ENCODE measurements around the gene PICK1. TPM values are rescaled to one million over a fixed set of nuclear protein-coding genes. Genes with fewer than 3 reads are reported as not detected.

The PICK1 gene
- total RNA-seq, 1 donor from 2014 or later, result 7.9 TPM

DNA sequence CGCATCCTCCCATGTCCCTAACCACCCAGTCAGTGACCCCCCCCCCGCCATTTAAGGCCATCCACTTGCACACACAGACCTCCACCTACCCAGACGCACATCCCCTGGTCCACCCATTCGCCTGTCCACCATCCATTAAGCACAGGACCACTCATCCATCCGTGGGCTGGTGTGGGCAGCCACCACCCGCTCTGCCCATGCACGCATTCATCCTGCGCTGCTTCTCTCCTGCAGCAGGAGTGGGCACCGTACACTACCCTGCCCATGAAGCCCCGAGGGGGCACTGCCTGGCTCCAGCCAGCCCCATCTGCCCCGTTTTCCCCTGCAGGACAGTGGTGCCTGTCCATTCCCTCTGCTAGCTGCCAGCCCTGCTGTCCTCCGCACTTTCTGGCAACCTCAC, 30.7 kb downstream of the PICK1 start:
- DNase-seq (ENCODE audit: low read depth in 2 of 2), result no peak

DNA sequence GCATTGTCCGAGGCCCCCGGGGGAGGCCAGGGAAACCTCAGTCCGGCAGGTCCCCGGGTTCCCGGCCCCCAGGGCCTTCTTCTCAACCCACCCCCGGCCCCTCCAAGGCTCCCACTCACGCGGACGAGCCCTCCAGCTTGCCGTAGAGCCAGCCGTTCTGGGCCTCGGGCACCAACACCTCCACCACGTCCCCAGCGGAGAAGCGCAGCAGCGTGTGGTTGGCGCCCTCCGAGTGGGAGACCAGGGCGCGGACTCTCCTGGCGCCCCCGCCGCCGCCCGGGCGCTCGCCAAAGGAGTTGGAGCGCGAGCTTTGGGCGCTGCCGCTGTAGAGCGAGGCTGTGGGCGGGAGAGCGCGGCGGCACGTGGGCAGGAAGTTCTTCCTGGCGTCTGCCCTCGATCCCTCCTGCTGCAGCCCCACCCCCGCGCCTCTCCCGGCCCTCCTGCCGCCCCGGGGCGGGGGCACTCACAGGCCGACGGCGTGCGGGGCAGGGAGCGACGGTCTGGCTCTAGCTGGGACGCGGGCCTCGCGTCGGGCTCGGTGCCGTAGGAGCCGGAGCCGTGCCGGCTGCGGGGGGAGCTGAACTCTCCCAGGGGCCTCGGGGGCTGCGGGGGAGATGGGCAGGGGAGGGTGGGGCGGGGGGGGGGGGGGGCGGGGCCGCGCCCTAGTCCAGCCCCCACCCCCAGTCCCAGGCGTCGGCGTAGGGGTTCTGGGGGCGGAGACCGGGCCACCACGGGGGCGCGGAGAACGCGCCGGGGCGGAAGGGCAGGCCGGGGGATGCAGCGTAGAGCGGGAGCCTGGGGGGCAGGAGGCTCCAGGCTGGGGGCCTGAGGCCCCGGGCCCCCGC, 31.6 kb downstream of the PICK1 start:
- DNase-seq (ENCODE audit: low read depth in 2 of 2), result peak in 1 of 2 donors; percentile 22

DNA sequence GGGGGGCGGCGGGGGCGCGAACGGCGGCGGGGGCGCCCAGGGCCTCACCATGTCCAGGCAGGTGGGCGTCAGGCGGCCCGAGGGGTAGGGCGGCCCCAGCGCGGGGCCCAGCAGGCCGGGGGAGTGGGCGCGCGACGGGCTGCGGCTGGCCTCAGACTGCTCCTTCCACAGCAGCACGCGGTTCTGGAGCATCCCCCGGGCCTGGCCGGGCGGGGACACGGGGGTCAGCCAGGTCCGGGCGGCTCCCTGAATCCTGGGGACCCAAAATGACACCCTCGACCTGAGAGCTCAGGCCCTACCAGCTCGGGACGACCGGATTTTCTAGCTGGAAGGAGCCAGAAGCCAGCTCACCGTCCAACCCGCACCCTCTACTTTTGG, 32.3 kb downstream of the PICK1 start:
- DNase-seq (ENCODE audit: low read depth in 2 of 2), result no peak

DNA sequence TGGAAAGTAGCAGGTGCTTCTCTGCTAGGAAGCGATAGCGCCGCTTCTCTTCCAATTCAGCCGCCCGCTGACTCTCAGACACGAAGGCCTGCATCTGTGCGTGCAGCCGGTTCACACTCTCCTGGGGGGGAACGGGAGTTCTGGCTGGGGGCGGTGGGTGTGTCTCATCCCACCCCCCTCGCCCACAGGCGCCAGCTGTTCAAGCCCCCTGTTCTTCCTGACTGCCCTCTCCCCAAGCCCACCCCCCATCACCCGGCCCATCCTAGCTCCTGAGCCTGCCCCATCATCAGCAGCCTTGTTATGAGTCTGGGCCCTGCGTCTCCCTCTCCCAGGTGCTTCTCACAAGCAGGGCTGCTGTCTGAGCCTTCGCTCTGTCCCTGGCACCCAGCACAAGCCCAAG, 39.9 kb downstream of the PICK1 start:
- DNase-seq (ENCODE audit: low read depth in 2 of 2), result no peak

DNA sequence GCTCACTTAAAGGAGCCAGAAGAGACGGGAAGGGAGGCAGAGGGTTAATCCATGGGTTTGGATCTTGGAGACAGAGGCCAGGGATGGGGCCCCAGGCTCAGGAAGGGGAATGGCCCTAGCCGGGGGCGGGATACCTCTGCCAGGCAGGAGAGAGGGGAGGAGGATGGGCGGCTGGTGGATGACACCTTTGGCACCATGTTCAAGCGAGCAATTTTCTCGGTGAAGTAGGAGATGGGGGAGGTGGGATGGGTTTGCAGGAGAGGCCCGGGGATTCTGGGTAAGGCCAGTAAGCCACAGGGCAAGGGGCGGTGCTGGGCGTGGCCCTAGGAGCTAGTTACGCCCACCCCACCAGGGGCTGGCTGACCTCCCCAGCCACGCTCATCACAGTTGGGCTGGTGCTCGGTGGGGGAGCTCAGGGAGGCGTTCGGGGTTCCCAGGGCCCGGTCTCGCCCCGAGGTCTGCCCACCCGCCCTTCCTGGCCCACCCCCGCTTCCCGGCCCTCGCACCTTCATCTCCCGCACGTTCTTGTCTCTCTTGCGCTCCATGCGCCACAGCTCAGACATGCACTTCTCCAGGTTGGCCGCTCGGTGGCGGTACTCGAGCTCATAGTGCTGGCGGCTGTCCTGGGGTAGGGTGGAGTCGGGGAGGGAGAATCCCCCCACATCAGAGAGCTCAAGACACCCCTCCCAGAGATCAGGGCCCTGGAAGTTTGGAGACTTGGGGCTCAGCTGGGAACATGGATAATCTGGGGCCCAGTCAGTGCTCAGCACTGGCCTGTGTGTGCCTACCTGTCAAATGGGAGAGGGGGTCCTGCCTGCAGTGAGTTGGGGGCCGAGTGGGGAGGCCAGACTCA, 40.6 kb downstream of the PICK1 start:
- DNase-seq (ENCODE audit: low read depth in 2 of 2), result peak; percentile 16 to 41

DNA sequence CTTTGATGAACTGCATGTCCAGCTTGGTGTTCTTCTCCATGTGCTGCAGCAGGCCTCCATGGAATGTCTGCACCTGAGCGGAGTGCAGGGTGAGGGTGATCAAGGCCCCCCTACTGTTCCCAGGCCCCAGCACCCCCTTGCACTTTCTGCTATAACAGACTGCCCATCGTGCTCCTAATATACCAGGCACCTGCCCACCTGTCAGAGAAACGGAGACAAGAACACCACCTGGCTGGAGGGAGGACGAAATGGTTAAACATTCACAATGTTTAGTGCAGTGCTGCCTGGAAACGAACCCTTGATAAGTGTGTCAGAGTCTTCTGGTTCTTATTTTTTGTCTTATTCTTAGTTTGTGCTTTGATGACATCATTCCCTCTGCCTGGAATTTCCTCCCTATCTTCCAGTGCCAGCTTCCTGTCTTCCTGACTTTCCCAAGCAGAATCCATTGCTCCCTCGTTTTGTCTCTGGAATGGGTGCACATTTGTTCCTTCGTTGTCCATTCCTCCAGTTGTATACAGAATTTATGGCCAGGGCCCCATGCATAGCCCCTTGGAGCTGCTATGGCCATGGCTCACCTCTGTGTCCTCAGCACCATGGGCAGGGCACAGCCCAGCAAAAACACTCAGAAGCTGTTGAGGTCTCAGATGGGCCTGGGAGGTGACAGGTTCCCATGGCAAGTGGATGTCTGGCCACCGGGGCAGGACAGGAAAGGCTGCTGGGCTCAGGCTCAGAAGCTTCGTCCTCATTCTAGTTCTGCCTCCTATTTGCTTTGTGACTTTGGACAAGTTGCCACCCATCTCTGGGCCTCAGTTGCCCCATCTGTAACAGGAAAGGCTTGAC, 41.4 kb downstream of the PICK1 start:
- DNase-seq (ENCODE audit: low read depth in 2 of 2), result peak in 1 of 2 donors; percentile 60

DNA sequence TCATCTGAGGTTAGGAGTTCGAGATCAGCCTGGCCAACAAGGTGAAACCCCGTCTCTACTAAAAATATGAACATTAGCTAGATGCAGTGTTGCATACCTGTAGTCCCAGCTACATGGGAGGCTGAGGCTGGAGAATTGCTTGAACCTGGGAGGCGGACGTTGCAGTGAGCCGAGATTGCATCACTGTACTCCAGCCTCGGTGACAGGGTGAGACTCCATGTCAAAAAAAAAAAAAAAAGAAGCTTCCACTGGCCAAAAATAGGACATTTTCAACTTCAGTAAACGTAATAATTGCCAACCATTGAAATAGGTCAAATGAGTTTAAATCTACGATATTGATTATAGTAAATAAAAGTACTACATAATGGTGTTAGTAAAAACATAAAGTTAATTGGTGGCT, 46.4 kb downstream of the PICK1 start:
- no peak for DNase-seq (ENCODE audit: low read depth in 2 of 2)

DNA sequence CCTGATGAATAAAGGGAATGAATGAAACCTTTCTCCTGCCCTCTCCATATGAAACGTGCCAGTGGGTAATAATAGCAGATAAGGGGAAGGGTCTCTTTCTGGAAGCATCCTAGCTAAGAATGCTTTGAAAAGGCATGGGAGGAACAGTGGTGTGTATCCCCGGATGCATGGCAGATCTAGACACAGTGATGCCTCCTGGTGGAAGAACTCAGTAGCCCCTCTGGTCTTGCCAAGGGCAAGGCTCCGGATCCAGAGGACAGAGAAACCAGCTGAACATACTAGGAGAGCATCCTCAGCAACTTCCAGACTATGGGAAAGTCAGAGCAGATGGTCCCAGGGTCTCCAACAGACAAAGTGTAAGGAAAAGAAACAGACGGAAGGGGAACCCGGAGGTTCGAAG, 46.9 kb downstream of the PICK1 start:
- peak; percentile 20 to 25 for DNase-seq (ENCODE audit: low read depth in 2 of 2)

DNA sequence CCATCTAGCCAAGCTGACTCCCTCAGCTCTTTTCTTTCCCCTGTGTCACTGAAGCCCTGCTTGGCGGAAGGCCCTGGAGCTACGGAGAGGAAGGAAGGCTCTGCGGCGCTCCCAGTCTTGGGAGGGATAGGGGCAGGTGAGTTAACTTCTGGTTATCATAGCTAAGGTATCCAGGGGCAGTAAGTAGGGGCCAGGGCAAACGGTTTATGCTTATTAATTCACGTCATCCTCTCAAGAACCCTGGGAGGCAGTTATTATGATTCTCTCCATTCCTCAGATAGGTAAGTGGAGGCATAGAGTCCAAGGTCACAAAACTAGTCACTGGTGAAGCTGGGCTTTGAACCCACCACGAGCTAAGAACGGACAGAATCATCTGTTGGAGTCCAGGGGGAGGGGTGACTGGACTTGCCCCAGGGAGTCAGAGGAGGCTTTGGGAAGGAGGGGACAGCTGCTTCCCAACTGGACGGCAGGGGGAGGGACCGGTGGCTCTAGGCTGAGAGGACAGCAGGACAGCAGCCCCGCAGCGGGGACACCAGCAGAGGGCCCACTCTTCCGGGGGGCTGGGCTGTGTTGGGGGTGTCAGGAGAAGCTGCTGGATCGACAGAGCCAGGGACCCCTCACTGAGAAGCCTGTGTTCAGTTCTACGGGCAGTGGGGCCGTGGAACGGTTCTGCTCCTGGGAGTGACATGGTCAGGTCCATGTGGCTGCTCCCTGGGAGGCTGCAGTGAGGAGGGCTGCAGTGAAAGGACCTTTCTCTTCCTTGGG, 49.8 kb downstream of the PICK1 start:
- DNase-seq (ENCODE audit: low read depth in 2 of 2), result no peak

DNA sequence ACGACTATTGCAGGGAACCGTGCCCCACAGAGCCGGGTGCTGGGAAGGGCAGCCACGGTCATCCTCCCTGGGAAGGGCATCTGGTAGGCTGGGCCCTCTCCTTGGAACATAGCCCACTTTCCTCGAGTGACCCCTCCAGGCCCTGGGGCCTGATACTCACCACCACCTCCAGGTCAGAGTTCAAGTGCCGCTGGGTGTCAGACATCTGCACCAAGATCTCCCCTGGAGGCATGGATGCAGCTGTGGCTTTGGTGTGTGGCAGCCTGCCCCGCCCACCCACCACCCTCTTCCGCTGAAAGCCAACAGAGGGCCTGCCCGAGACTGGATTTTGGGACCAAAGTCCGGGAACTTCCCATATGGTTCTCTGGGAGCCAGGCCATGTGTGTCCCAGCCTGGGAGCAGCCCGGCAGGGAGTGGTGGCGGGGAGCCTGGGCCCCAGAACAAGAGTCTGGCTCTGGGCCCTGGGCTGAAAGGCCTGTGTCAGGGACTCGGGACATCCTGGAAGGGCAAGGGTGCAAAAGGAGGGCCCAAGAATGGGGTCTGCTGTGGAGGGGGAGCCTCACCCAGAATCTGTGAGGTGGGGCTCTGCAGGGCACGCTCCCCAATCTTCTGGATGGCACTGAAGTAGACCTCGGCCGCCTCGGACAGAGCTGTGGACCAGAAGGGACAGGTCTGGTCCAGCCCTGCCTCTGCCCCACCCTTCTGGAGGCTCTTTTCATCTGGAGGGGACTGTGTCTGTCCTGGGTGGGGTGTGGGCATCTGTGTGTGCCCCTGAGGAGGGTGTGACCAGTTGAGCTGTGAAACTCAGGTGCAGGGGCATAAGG, 50.7 kb downstream of the PICK1 start:
- DNase-seq (ENCODE audit: low read depth in 2 of 2), result no peak

DNA sequence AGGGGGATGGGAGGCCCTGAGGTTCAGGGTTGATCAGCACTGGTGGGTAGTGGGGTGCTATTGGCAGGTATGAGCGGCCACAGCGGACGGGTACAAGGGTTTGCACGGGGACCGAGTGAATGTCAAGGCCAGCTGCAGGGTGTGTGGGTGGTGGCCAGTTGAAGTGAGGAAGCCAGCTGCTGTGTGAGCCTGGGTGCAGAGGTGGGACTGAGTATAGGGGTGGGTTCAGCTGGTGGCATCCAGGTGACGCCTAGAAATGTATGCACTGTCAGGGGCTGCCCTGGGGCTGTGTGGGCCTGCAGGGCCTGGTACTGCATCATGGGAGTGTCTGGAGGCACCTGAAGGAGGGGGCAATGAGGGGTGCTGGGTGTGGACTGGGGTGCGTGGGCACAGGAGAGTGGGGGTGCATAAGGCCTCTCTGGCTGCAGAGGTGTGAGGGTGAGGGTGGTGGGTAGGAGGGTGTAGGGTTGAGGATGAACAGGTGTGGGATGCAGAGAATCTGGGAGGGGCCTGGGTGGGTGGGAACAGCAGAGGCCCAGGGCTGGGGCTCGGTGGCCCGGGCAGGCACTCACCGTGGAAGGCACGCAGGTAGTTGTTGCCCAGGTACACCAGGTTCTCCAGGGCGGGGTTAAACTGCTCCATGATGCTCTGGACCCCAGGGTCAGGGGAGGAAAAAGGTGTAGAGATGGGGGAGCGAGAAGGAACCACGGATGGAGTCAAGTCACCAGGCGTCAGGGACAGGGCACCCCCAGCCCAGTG, 51.5 kb downstream of the PICK1 start:
- DNase-seq (ENCODE audit: low read depth in 2 of 2), result no peak

DNA sequence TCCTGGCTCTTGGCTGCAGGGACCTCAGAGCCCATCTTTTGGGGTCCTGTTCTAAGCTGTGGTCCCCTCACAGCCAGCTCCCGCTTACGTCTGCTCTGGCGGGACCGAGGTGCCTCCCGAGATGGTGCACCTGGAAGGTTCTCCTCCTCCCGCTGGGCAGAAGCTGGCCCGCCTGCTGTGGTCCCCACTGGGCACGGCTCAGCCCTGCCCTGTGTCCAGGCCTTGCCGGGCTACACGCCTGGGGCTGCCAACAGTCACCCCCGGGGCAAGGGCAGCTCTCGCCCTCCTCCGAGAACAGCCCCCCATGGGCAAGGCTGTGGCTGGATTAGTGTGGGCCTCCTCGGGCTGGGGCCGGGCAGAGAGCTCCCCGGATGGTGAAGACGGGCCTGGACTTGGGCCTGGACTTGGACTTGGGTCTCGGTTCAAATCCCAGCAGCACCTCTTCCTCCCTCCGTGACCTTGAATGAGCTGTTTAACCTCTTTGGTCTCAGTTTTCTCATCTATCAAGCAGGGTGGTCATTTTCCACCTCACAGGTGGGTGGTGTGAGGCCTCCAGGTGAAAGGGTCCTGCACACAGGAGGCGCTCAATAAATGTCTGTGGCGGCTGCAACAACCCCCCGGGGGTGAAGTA, 52.3 kb downstream of the PICK1 start:
- DNase-seq (ENCODE audit: low read depth in 2 of 2), result no peak

DNA sequence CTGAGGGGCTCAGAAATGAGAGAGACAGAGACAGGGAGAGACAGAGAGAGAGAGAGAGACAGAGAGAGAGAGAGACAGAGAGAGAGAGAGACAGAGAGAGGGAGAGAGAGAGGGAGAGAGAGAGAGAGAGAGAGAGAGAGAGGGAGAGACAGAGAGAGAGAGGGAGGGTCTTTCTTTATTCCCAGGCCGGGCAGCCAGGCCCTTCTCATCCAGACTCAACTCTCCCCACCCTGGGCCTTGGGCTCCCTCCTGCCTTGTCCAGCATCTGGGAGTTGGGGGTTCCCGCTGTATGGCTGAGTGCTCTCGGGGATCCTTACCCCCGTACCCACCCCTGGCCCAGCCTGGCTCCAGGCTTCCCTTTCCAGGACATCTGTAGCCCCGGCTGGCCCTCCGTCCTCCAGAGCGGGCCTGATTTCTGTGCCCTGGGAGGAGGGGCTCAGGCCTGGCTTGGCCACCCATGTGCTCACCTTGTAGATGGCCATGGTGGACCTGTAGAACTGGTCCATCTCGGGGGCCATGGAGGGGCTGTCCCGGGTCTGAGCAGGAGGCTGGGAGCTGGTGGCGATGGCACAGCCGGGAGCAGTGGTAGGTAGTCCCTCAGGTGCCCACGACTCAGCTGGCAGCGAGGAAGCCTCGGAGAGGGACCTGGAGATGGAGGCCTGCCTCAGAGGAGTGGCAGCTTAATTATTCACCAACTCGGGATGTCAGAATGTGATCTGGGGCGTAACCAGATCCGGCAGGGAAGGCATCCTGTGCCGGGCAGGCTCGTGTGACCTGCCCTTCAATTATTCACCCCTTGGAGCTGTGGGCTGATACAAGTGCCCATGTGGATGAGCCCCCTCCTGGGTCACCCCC, 53.0 kb downstream of the PICK1 start, which contains the start of gene BAIAP2L2:
BAIAP2L2 (minus strand) TSS at position 677 of the 855 bp plus-strand sequence; CDS start at position 518, 159 bp downstream.
- DNase-seq (ENCODE audit: low read depth in 2 of 2), result no peak

DNA sequence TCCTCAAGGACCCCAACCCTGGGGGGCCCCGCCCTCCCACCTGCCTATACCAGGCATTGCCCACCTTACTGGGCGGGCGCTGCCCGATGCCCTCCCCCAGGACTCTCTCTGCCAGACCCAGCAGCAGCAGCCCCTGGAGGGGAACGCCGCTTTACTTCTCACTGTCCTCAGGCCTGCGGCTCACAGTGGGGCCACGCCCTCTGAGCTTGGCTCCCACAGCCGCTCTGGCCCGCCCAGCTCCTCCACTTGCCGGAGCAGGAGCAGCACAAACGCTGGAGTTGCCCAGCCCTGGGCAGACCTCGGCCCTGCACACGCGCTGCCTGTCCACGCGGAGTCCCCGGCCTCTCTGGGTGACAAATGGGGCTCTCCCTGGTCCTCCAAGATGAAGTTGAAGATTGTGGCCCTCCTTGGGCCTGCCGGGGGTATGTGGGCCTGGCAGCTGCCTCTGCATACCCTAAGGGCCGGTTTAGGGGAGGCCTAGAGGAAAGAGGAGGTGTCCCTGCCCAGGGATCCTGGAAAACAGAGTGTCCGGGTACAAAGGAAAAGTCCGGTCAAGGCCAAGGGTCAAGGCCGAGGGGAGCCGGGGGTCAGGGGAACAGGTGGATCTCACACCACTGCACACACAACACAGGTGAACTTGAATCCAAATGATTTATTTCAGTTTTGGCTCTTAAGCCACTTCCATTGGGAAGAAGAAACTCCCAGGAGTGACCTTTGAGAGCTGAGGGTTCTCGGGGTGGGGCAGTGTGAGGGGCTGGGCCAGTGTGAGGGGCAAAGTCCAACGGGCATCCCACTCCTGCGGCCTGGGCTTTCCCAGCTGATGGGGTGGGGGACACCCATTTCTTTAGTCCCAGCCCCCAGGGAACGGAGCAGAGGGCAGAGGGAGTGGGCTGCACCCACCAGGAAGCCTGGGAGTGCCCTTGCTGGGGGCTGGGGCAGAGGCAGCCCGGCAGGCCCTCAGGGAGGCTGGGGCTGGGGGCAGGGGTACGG, 54.0 kb downstream of the PICK1 start:
- DNase-seq (ENCODE audit: low read depth in 2 of 2), result no peak

DNA sequence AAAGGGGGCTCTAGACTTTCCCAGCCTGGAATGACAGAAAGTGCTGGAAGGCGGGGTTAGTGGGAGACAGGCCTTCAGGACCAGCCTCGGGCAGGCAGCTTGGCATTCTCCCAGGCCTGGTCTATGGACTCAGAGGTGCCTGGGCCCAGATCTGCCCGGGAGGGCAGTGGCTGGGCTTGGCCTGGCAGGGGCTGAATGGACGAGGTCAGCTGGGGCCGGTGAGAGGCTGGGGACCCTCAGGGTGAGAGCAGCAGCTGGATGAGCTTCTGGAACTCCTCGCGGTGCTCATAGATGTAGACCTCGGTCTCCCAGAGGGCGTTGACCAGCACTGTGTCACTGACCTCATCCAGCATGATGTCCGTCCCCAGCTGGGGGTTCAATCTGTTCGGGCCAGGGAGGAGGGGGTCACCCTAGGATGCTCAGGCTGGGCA, 54.7 kb downstream of the PICK1 start:
- no peak for DNase-seq (ENCODE audit: low read depth in 2 of 2)

DNA sequence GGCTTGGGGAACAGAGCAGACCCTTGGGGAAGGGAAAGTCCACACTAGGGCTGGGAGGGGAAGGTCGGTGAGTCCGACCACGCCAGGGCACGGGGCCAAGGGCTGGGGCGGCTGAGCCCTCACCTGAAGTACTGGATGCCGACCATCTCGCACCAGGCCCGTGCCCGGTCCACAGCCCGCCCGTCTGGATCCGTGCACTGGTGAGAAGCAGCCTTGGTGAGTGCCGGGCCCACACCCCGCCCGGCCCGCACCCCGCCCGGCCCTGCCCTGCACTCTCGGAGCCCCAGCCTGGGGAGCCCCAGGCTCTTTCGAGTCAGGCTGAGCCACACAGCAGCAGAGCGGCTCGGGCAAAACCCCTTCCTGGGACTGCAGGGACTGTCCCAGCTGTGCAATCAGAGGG, 55.2 kb downstream of the PICK1 start:
- DNase-seq (ENCODE audit: low read depth in 2 of 2), result no peak
